B cell (primary cell): ENCODE data around the gene PIP. TPM values are rescaled to one million over a fixed set of nuclear protein-coding genes. Genes with fewer than 3 reads are reported as not detected.

Experiments used
- ATAC-seq: fragments of 200-7000 bp; cut with Tn5 transposase; one replicate; pipeline ENCODE4 v1.10.0; 2021; ENCODE audit warnings: low read depth, mild to moderate bottlenecking, moderate number of reproducible peaks, moderate library complexity
- CTCF ChIA-PET: fragments of 350-600 bp; sonication (Branson Sonifier 250); formaldehyde crosslinking; loops from one replicate; lab custom pipeline; 2021; ENCODE audit warnings: antibody characterized with exemption, inconsistent platforms; lab: Charles Lee
- POLR2A ChIA-PET: fragments of 350-600 bp; sonication (Branson Sonifier 250); formaldehyde crosslinking; loops from one replicate; lab custom pipeline; 2021; ENCODE audit warnings: antibody characterized with exemption; lab: Charles Lee
- DNase-seq: peaks from one replicate; pipeline ENCODE4 v3.0.0; 2013
- H2AFZ ChIP-seq: 2 replicates; pipeline ENCODE4 v1.6.1; 2012; ENCODE audit warnings: mild to moderate bottlenecking, low read depth, low read length; ENCODE audit not compliant: insufficient read depth, poor library complexity, severe bottlenecking
- H3K27ac ChIP-seq, 2 donors: 1 replicate in 1 of 2; 2 replicates in 1 of 2; pipeline ENCODE4 v1.5.1; 2012 to 2013; ENCODE audit warnings: low read length in 2 of 2, mild to moderate bottlenecking in 2 of 2, moderate library complexity in 1 of 2
- H3K27me3 ChIP-seq, 4 experiments: fragments of 200-600 bp in 1 of 4; sonication (generic) in 1 of 4; replicated peaks in 1 of 4; 1 replicate in 2 of 4; 2 replicates in 2 of 4; pipeline versions ENCODE4 v1.6.1 to v1.7.0; 2013 to 2016; ENCODE audit warnings: low read length in 3 of 4, mild to moderate bottlenecking in 2 of 4, mixed read lengths in 1 of 4, moderate library complexity in 1 of 4; ENCODE audit not compliant: insufficient read depth in 4 of 4, control insufficient read depth in 3 of 4; ENCODE audit errors: control extremely low read depth in 1 of 4
- H3K36me3 ChIP-seq, 2 experiments: replicated peaks in 1 of 2; 1 replicate in 1 of 2; 2 replicates in 1 of 2; pipeline versions ENCODE4 v1.6.1 to v1.7.1; 2013; ENCODE audit warnings: low read length in 1 of 2; ENCODE audit not compliant: insufficient read depth in 2 of 2, control insufficient read depth in 1 of 2; ENCODE audit errors: control extremely low read depth in 1 of 2, extremely low read depth in 1 of 2
- H3K4me1 ChIP-seq, 2 donors: fragments of 200-600 bp in 1 of 2; sonication (generic) in 1 of 2; 1 replicate in 1 of 2; 2 replicates in 1 of 2; pipeline versions ENCODE4 v1.5.1 to v1.6.1; 2013 to 2017; ENCODE audit warnings: low read length in 2 of 2; ENCODE audit not compliant: control insufficient read depth in 2 of 2, insufficient read depth in 2 of 2
- H3K4me2 ChIP-seq: replicated peaks from 2 replicates; pipeline ENCODE3; 2012; ENCODE audit warnings: mild to moderate bottlenecking, low read depth, low read length; ENCODE audit not compliant: poor library complexity, severe bottlenecking
- H3K4me3 ChIP-seq, 5 experiments: fragments of 200-600 bp in 1 of 5; sonication (generic) in 1 of 5; 1 replicate in 3 of 5; 2 replicates in 2 of 5; pipeline versions ENCODE4 v1.5.1 to v1.7.0; 2011 to 2016; ENCODE audit warnings: low read length in 4 of 5, mild to moderate bottlenecking in 4 of 5, low read depth in 2 of 5, control low read depth in 1 of 5, moderate library complexity in 1 of 5; ENCODE audit not compliant: insufficient read depth in 1 of 5; ENCODE audit errors: control extremely low read depth in 1 of 5, extremely low read depth in 1 of 5
- H3K79me2 ChIP-seq: fragments of 200-600 bp; sonication (generic); one replicate; pipeline ENCODE4 v1.6.0; 2016; ENCODE audit warnings: low read length; ENCODE audit not compliant: control insufficient read depth, insufficient read depth
- H3K9ac ChIP-seq: fragments of 200-600 bp; sonication (generic); 2 replicates; pipeline ENCODE4 v1.6.1; 2017; ENCODE audit warnings: mild to moderate bottlenecking, low read length, moderate library complexity
- H3K9me3 ChIP-seq, 3 donors: one replicate each; pipeline versions ENCODE4 v1.6.1 to v1.7.1; 2013; ENCODE audit warnings: low read length in 2 of 3; ENCODE audit not compliant: control insufficient read depth in 2 of 3, insufficient read depth in 1 of 3; ENCODE audit errors: control extremely low read depth in 1 of 3
- H4K20me1 ChIP-seq: 2 replicates; pipeline ENCODE4 v1.6.0; 2012; ENCODE audit warnings: mild to moderate bottlenecking, low read length; ENCODE audit not compliant: insufficient read depth, control insufficient read depth, poor library complexity, severe bottlenecking
- H3K27ac Mint-ChIP-seq: one replicate; pipeline ENCODE4 v1.8.0; 2021; ENCODE audit warnings: mixed read lengths
- H3K27me3 Mint-ChIP-seq: one replicate; pipeline ENCODE4 v1.8.0; 2021; ENCODE audit warnings: mixed read lengths
- H3K4me1 Mint-ChIP-seq: one replicate; pipeline ENCODE4 v1.8.0; 2021; ENCODE audit warnings: mixed read lengths
- H3K4me3 Mint-ChIP-seq: one replicate; pipeline ENCODE4 v1.8.0; 2021; ENCODE audit warnings: mixed read lengths
- H3K9me3 Mint-ChIP-seq: one replicate; pipeline ENCODE4 v1.8.0; 2022; ENCODE audit warnings: mixed read lengths; ENCODE audit not compliant: insufficient read depth
- EZH2 ChIP-seq: IDR thresholded peaks from 2 replicates; pipeline ENCODE4 v1.6.1; 2012; ENCODE audit warnings: borderline replicate concordance, low read depth, mild to moderate bottlenecking, moderate library complexity, low read length; ENCODE audit not compliant: insufficient read depth, poor library complexity, severe bottlenecking
- WGBS: methylation state at CpG from one replicate; pipeline ENCODE4 v1.1.5; 2013; ENCODE audit warnings: missing lambda C conversion rate; ENCODE audit not compliant: insufficient coverage; 5-methylcytosine and 5-hydroxymethylcytosine counted together
- intact Hi-C: fragments of 100-400 bp; cut with micrococcal nuclease; formaldehyde crosslinking; loops from one replicate; pipeline ENCODE4 v1.10.0; 2022
- polyA plus RNA-seq: library from polyadenylated mRNA; depleted of rRNA; stranded (reverse); fragments of >200 nt; gene quantifications from 2 replicates; pipeline ENCODE4 v1.2.3, GENCODE V29; 2012
- total RNA-seq, 2 donors: library from RNA; stranded (reverse); fragments of 120-200 nt in 1 of 2; gene quantifications; 1 replicate in 1 of 2; 2 replicates in 1 of 2; pipeline versions ENCODE4 v1.2.3 to v1.2.4, GENCODE V29; 2013 to 2022
- TF ChIP-seq, protein P1 (sequence below): fragments of 200-600 bp; IDR thresholded peaks from one replicate; pipeline ENCODE4 v1.8.0; 2022; ENCODE audit warnings: antibody characterized with exemption, mild to moderate bottlenecking

The PIP gene
- total and polyA plus RNA-seq, 2 donors (not counting 1 experiment from before 2014, with no cell fraction given) = not detected

DNA sequence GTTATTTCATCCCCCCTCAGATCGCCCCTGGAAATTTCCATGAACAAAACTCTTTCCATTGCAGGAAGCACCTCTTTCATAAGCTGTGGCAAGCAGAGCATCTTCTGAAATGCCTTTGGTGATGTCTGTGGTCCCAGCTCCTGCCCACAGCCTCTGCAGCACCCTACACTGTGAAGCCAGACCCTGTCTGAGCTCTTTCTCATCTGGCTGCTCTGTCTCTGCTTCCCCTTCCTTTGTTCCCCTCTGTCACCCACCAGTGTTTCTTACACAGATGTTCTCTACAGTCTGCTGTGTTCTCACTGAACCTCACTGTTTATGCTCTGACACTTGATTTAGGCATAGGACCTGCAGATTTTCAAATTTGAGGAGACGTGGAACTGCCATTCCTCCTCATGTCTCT lies 49.5 kb downstream of the PIP start:
- no peak for TF ChIP-seq EZH2
- TF ChIP-seq, protein P1, sequence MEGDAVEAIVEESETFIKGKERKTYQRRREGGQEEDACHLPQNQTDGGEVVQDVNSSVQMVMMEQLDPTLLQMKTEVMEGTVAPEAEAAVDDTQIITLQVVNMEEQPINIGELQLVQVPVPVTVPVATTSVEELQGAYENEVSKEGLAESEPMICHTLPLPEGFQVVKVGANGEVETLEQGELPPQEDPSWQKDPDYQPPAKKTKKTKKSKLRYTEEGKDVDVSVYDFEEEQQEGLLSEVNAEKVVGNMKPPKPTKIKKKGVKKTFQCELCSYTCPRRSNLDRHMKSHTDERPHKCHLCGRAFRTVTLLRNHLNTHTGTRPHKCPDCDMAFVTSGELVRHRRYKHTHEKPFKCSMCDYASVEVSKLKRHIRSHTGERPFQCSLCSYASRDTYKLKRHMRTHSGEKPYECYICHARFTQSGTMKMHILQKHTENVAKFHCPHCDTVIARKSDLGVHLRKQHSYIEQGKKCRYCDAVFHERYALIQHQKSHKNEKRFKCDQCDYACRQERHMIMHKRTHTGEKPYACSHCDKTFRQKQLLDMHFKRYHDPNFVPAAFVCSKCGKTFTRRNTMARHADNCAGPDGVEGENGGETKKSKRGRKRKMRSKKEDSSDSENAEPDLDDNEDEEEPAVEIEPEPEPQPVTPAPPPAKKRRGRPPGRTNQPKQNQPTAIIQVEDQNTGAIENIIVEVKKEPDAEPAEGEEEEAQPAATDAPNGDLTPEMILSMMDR = no peak
- H3K27ac ChIP-seq = peak overlapping the region; percentile 51 to 79
- H3K27me3 Mint-ChIP-seq = no peaks in the 10 kb centered on the region
- intact Hi-C loops = no loop called here
- H3K9me3 ChIP-seq = peaks cover 5 to 18% (median 8%) of the 10 kb centered on the region in 3 donors
- no peaks in the 10 kb centered on the region for H4K20me1 ChIP-seq
- peaks cover 4% of the 10 kb centered on the region for H3K9me3 Mint-ChIP-seq
- H3K27me3 ChIP-seq = no peaks in the 10 kb centered on the region
- WGBS = 60% methylated on average over 1 of the region's 2 CpGs
- H3K4me1 ChIP-seq = peaks cover 26 to 29% of the 10 kb centered on the region in 2 donors
- DNase-seq (peak; percentile 67), ATAC-seq (peak; percentile 69)
- POLR2A ChIA-PET = interaction anchor here (0.5 kb wide), 1 partner anchor 202 kb away, joined by 10 read pairs; no protein-coding TSS in a partner anchor
- peak overlapping the region; percentile 32 for H3K9ac ChIP-seq
- H3K79me2 ChIP-seq = no peaks in the 10 kb centered on the region
- peak overlapping the region; percentile 71 for H3K27ac Mint-ChIP-seq
- peak overlapping the region; percentile 65 for H3K4me2 ChIP-seq
- CTCF ChIA-PET = interaction anchor here (0.8 kb wide), 1 partner anchor 59 kb away, joined by 3 read pairs; no protein-coding TSS in a partner anchor
- H3K4me3 Mint-ChIP-seq = peak overlapping the region; percentile 5
- H2AFZ ChIP-seq = peak overlapping the region; percentile 36
- H3K4me1 Mint-ChIP-seq = peaks cover 34% of the 10 kb centered on the region
- H3K4me3 ChIP-seq = no peak overlapping the region
- no peaks in the 10 kb centered on the region for H3K36me3 ChIP-seq

DNA sequence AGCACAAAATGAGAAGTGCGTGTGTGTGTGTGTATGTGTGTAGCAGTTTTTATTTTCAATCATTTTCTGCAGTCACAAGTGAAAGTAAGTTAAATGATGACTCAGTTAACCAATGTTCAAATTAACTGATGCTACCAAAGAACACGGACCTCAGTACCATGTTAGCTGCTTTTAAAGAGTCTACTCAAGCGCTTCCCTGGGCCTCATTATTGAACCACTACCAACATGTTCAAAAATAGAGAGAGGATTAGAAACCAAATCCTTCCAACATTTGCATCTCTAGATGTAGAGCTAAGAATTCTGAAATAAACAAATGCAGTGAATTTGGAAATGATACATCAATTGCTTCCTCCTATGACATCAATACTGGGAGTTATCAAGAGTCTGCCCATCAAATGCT lies 51.1 kb downstream of the PIP start, which contains the start of gene TAS2R39:
TAS2R39 (plus strand) TSS at position 396 of the 400 bp plus-strand sequence; CDS start at position 396, 0 bp downstream.
- WGBS = no CpG with 5 or more reads among the region's 3 CpGs
- no peak for DNase-seq
- no peaks in the 10 kb centered on the region for H3K27me3 ChIP-seq
- H3K4me1 Mint-ChIP-seq = peaks cover 34% of the 10 kb centered on the region
- H3K36me3 ChIP-seq = no peaks in the 10 kb centered on the region
- peak within 1 kb of the TSS in 1 of 2 donors; percentile 51 for H3K27ac ChIP-seq
- no peak within 1 kb of the TSS for H3K27ac Mint-ChIP-seq
- H3K27me3 Mint-ChIP-seq = no peaks in the 10 kb centered on the region
- peak within 1 kb of the TSS; percentile 44 for H3K4me3 Mint-ChIP-seq
- H3K9me3 Mint-ChIP-seq = peaks cover 1% of the 10 kb centered on the region
- peak within 1 kb of the TSS; percentile 35 for H2AFZ ChIP-seq
- peaks cover 26 to 29% of the 10 kb centered on the region in 2 donors for H3K4me1 ChIP-seq
- peak within 1 kb of the TSS; percentile 42 for H3K4me2 ChIP-seq
- CTCF ChIA-PET = interaction anchor here (1.1 to 1.3 kb wide), 4 partner anchors 32 to 167 kb away, joined by 3 read pairs; no protein-coding TSS in a partner anchor
- no peaks in the 10 kb centered on the region for H3K79me2 ChIP-seq
- POLR2A ChIA-PET = no interaction called here
- intact Hi-C loops = no loop called here
- peak within 1 kb of the TSS; percentile 8 for H3K9ac ChIP-seq
- TF ChIP-seq, protein P1 = no peak
- TF ChIP-seq EZH2 = no peak
- H4K20me1 ChIP-seq = no peaks in the 10 kb centered on the region
- ATAC-seq = peak; percentile 33
- peak within 1 kb of the TSS in 1 of 5 experiments; percentile 8 for H3K4me3 ChIP-seq
- peaks cover under 1 to 9% (median 3%) of the 10 kb centered on the region in 3 donors for H3K9me3 ChIP-seq
